SH-SY5Y (cell line): ENCODE results near the gene BTAF1.

Source experiments
- GATA2 ChIP-seq: IDR thresholded peaks from 2 replicates; pipeline ENCODE4 v1.6.1; 2011; ENCODE audit warnings: mild to moderate bottlenecking, low read depth, low read length
- GATA3 ChIP-seq: IDR thresholded peaks from 2 replicates; pipeline ENCODE4 v1.6.1; 2011; ENCODE audit warnings: low read depth, mild to moderate bottlenecking, low read length, moderate library complexity

DNA sequence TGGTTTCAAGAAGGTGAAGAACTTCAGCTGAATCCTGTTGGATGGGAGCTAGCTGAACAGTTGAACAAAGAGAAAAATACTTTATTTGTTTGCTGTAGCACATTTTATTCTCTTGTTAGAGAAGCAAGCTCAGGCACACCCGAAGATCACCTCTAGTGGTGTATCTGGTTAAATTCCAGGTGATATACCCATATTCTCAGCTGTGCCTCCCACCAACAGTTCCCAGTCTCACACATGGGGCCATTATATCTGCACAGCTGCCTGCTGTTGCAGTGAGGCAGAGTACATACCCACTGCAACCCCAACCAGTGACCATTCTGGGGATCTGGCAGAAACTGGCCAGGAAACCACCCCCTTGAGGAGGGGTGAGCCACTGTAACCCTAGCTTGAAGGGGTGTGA lies 9.2 kb downstream of the BTAF1 start:
- TF ChIP-seq GATA3 (no peak), GATA2 (no peak)
